ENCODE data around the gene TUBA3E. TPM values are rescaled to one million over a fixed set of nuclear protein-coding genes. Genes with fewer than 3 reads are reported as not detected.
A peak's percentile ranks its signal among the peaks of the same experiment; 100 is the strongest.
"Not testable (repeated sequence)": the region's sequence is repeated elsewhere in the genome, so short reads cannot be mapped to it uniquely, and the experiment has no call there.

Gene TUBA3E
- total and polyA plus RNA-seq, 2 of the 13 experiments (the other 11 are each of a cell fraction or from before 2014, with no cell fraction given), result not detected

DNA sequence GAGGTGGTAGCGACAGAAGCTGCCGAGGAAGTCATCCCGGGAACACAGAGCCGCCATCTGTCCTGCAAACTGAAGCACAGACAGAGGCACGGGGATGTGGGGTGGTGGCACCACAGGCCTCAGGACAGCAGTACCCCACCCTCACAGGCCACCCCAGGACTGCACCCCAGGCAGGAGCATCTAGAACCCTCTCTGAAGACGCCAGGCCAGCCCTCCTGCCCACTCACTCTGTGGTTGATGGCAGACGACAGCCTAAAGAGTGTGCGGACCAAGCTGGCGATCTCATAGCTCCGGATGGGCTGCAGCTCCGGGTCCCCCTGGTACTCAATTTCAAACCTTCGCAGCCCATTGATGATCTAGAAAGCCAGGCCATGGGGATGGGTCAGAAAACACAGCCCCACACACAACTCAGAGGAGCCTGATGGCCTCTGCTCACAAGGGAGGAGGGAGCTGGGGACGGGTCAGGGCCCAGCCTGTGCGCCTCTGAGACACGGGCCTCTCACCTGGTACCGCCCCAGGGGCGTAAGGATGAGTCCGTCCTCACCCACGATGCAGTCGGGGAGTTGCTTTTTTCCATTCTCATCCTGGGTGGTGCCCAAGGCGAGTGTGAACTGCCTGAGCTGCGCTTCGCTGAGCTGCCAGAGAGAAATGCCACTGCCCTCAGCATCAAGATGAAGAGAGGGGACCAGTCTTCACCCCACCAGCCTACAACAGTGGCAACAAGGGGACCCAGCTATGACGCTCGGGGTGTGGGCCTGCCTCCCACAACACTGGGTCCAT is 45.2 kb downstream of the TUBA3E start (continued):
- no peak for TF ChIP-seq FOSL2 (CRISPR knock-in tag; IDR thresholded peaks at IDR 0.05)
- TF ChIP-seq, protein P1, sequence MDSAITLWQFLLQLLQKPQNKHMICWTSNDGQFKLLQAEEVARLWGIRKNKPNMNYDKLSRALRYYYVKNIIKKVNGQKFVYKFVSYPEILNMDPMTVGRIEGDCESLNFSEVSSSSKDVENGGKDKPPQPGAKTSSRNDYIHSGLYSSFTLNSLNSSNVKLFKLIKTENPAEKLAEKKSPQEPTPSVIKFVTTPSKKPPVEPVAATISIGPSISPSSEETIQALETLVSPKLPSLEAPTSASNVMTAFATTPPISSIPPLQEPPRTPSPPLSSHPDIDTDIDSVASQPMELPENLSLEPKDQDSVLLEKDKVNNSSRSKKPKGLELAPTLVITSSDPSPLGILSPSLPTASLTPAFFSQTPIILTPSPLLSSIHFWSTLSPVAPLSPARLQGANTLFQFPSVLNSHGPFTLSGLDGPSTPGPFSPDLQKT (CRISPR knock-in tag; IDR thresholded peaks at IDR 0.05; ENCODE audit: borderline replicate concordance), result no peak
- TF ChIP-seq POLR2AphosphoS5 (IDR thresholded peaks at IDR 0.05; ENCODE audit: low read depth, low read length), result no peak

DNA sequence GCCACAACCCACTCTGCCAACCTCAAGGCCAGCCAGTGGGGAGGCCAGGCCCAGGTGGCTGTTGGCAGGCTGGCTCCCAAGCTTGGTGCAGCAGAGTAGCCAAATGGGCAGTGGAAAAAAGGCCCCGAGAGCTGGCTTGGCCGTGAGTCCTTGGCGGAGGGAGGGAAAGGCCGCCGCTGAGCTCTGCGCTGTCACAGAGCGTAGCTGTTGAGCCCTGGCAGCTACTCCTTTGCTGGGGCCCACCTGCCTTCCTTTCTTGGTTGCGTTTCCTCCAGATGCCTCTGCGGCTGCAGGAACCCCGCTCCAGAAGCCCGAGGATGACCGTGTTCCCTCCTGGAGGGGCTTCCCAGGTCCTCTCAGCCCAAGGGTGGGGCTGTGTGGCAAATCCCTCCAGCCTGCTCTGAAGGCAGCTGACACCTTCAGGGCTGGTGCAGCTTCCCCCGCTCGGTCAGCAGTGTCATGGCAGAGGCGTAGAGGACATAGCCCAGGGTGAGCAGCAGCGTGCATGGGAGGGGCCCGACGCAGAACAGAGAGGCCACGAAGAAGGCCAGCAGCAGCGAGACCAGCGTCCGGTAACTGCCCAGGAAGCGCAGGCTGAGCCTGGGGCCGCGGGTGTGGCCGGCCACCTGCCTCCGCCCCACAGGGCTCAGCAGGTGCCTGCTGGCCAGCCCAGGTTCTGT is 46.0 kb downstream of the TUBA3E start:
- over 99% methylated on average over 27 of the region's 27 CpGs for WGBS (ENCODE audit: low lambda C conversion rate)
- H2AFZ ChIP-seq (ENCODE audit: low read length); DNase-seq (ENCODE audit: low spot score); H3K4me3 ChIP-seq (replicated peaks in 1 of 3; ENCODE audit: insufficient read depth in 1 of 3, low read depth in 2 of 3, low read length in 3 of 3); ATAC-seq; FAIRE-seq; H3K4me1 ChIP-seq (ENCODE audit: insufficient read depth, low read length); H3K27ac ChIP-seq (ENCODE audit: extremely low read length, insufficient read depth, low read length); H4K20me1 ChIP-seq (ENCODE audit: insufficient read depth, low read length); H3K4me2 ChIP-seq (ENCODE audit: low read depth, low read length); H3K79me2 ChIP-seq (ENCODE audit: insufficient read depth, low read length); H3K9ac ChIP-seq (ENCODE audit: insufficient read depth, low read depth, low read length); H3K9me3 ChIP-seq (ENCODE audit: low read length); H3K27me3 ChIP-seq (ENCODE audit: control insufficient read depth in 1 of 2, insufficient read depth in 2 of 2, low read length in 2 of 2); CTCF ChIA-PET (ENCODE audit: low intra/inter-chr PET ratio, low total read pairs); intact Hi-C loops (cut with micrococcal nuclease; ENCODE audit: unreplicated experiment); POLR2A ChIA-PET; BruUV-seq (replicated peaks): not testable (repeated sequence)
- H3K36me3 ChIP-seq (replicated peaks in 1 of 2; ENCODE audit: control insufficient read depth in 1 of 2, insufficient read depth in 2 of 2, low read length in 2 of 2), result peaks cover 10 to 37% of the 10 kb centered on the region in 2 experiments; a peak in 4 of 5 replicates
- in situ Hi-C loops (cut with HindIII; ENCODE audit: extremely low pct_ligation_motif_present, low pct_unique_long_range_greater_than_20kb), result loop anchor here (10.0 kb wide), 1 partner anchor 183 kb away; no protein-coding TSS in a partner anchor

DNA sequence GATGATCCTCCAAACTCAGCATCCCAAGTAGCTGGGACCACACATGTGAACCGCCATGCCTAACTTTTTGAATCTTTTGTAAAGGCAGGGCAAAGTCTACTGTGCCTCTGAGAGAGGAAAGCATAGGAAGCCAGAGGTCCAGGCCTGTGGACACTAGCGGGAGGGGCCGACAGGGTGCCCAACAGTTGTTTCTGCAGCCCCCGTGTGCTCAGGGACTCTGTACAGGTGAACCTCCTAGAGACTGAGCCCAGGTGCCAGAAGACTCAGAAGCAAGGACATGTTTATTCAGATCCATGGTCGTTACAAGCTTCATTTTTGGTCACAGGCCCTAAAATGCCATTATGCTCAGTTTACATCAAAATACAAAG is 47.1 kb downstream of the TUBA3E start:
- H3K36me3 ChIP-seq (replicated peaks in 1 of 2; ENCODE audit: control insufficient read depth in 1 of 2, insufficient read depth in 2 of 2, low read length in 2 of 2), result peaks cover 10 to 34% of the 10 kb centered on the region in 2 experiments; a peak in 4 of 5 replicates
- H3K4me2 ChIP-seq (ENCODE audit: low read depth, low read length); H3K27me3 ChIP-seq (ENCODE audit: control insufficient read depth in 1 of 2, insufficient read depth in 2 of 2, low read length in 2 of 2); intact Hi-C loops (cut with micrococcal nuclease; ENCODE audit: unreplicated experiment); H3K9me3 ChIP-seq (ENCODE audit: low read length); H3K27ac ChIP-seq (ENCODE audit: extremely low read length, insufficient read depth, low read length); H4K20me1 ChIP-seq (ENCODE audit: insufficient read depth, low read length); H2AFZ ChIP-seq (ENCODE audit: low read length); BruUV-seq (replicated peaks); CTCF ChIA-PET (ENCODE audit: low intra/inter-chr PET ratio, low total read pairs); H3K4me3 ChIP-seq (replicated peaks in 1 of 3; ENCODE audit: insufficient read depth in 1 of 3, low read depth in 2 of 3, low read length in 3 of 3); H3K79me2 ChIP-seq (ENCODE audit: insufficient read depth, low read length); DNase-seq (ENCODE audit: low spot score); POLR2A ChIA-PET; FAIRE-seq; H3K9ac ChIP-seq (ENCODE audit: insufficient read depth, low read depth, low read length); H3K4me1 ChIP-seq (ENCODE audit: insufficient read depth, low read length): not testable (repeated sequence)
- 0 out of 3 replicates have a peak, but pooled peaks have one; percentile 4 for ATAC-seq
- in situ Hi-C loops (cut with HindIII; ENCODE audit: extremely low pct_ligation_motif_present, low pct_unique_long_range_greater_than_20kb), result loop anchor here (10.0 kb wide), 1 partner anchor 184 kb away; no protein-coding TSS in a partner anchor
- WGBS (ENCODE audit: low lambda C conversion rate), result 72% methylated on average over 5 of the region's 5 CpGs

All from HepG2 (cell line).